ENCODE results near the gene SLC39A11. TPM values are rescaled to one million over a fixed set of nuclear protein-coding genes. Genes with fewer than 3 reads are reported as not detected.
A peak's percentile ranks its signal among the peaks of the same experiment; 100 is the strongest.

Gene SLC39A11
- total RNA-seq, 3 donors from 2014 or later, result 31.6 to 71.6 (median 51.6) TPM

- intact Hi-C loops (cut with DNase I, micrococcal nuclease), result loop anchor here in 1 of 2 donors (10.0 kb wide), 2 partner anchors 169 to 461 kb away; no protein-coding TSS in a partner anchor
- Histone ChIP-seq H3K36me3 (ENCODE audit: low read depth) (no peaks in the 10 kb centered on the region), H3K4me1 (ENCODE audit: low read depth) (peaks cover 5% of the 10 kb centered on the region), H3K4me3 (no peak overlapping the region), H3K9me3 (no peaks in the 10 kb centered on the region)
- no peak for TF ChIP-seq CTCF (IDR thresholded peaks at IDR 0.05)
- DNase-seq, result no peak
- no peak for ATAC-seq
Observed at GRCh38 chr17:72723711-72724110, 368.8 kb downstream of the SLC39A11 start.

GRCh38 chr17:72720494-72720825 lies 372.0 kb downstream of the SLC39A11 start:
- Histone ChIP-seq H3K4me3 (no peak overlapping the region), H3K9me3 (no peaks in the 10 kb centered on the region), H3K4me1 (ENCODE audit: low read depth) (no peaks in the 10 kb centered on the region), H3K36me3 (ENCODE audit: low read depth) (no peaks in the 10 kb centered on the region)
- DNase-seq (no peak), ATAC-seq (peak; percentile 35)
- no peak for TF ChIP-seq CTCF (IDR thresholded peaks at IDR 0.05)
- intact Hi-C loops (cut with DNase I, micrococcal nuclease), result loop anchor here in 1 of 2 donors (10.0 kb wide), 2 partner anchors 166 to 464 kb away; no protein-coding TSS in a partner anchor

GRCh38 chr17:72719578-72720493 lies 372.7 kb downstream of the SLC39A11 start:
- Histone ChIP-seq H3K4me1 (ENCODE audit: low read depth) (no peaks in the 10 kb centered on the region), H3K4me3 (no peak overlapping the region), H3K36me3 (ENCODE audit: low read depth) (no peaks in the 10 kb centered on the region), H3K9me3 (no peaks in the 10 kb centered on the region)
- ATAC-seq, result peak; percentile 48
- peak in 1 of 3 donors; percentile 23 for DNase-seq
- intact Hi-C loops (cut with DNase I, micrococcal nuclease), result loop anchor here in 1 of 2 donors (10.0 kb wide), 2 partner anchors 165 to 465 kb away; no protein-coding TSS in a partner anchor
- no peak for TF ChIP-seq CTCF (IDR thresholded peaks at IDR 0.05)

- no peak for TF ChIP-seq CTCF (IDR thresholded peaks at IDR 0.05)
- H3K9me3 ChIP-seq, result no peaks in the 10 kb centered on the region
- H3K4me3 ChIP-seq, result no peak overlapping the region
- intact Hi-C loops (cut with DNase I, micrococcal nuclease), result no loop called here
- DNase-seq (no peak), ATAC-seq (no peak)
- H3K4me1 ChIP-seq (ENCODE audit: low read depth), result no peaks in the 10 kb centered on the region
- H3K36me3 ChIP-seq (ENCODE audit: low read depth), result no peaks in the 10 kb centered on the region
Observed at GRCh38 chr17:72719206-72719577, 373.3 kb downstream of the SLC39A11 start.

GRCh38 chr17:72717676-72718075 lies 374.8 kb downstream of the SLC39A11 start:
- no peak for TF ChIP-seq CTCF (IDR thresholded peaks at IDR 0.05)
- Histone ChIP-seq H3K4me3 (no peak overlapping the region), H3K9me3 (no peaks in the 10 kb centered on the region), H3K36me3 (ENCODE audit: low read depth) (no peaks in the 10 kb centered on the region), H3K4me1 (ENCODE audit: low read depth) (no peaks in the 10 kb centered on the region)
- ATAC-seq, result no peak
- intact Hi-C loops (cut with DNase I, micrococcal nuclease), result no loop called here
- DNase-seq, result no peak
